Breast epithelium (tissue), 3 donors: Measurements from ENCODE around the gene CSF2RB.

Experiments
- POLR2A ChIP-seq: fragments of 450-650 bp; IDR thresholded peaks from one replicate; pipeline ENCODE4 v1.6.1; 2016; ENCODE audit warnings: antibody characterized with exemption, mild to moderate bottlenecking, moderate library complexity
- POLR2AphosphoS5 ChIP-seq, 3 donors: sonication (generic); formaldehyde crosslinking; IDR thresholded peaks; one replicate each; pipeline ENCODE4 v1.6.1; 2017; ENCODE audit warnings: antibody characterized with exemption in 3 of 3
- TF ChIP-seq, protein P1 (sequence below), 3 donors: fragments of 450-650 bp; IDR thresholded peaks; one replicate each; pipeline ENCODE4 v1.5.1; 2016 to 2017; ENCODE audit warnings: antibody characterized with exemption in 3 of 3, mild to moderate bottlenecking in 3 of 3, moderate library complexity in 3 of 3

DNA sequence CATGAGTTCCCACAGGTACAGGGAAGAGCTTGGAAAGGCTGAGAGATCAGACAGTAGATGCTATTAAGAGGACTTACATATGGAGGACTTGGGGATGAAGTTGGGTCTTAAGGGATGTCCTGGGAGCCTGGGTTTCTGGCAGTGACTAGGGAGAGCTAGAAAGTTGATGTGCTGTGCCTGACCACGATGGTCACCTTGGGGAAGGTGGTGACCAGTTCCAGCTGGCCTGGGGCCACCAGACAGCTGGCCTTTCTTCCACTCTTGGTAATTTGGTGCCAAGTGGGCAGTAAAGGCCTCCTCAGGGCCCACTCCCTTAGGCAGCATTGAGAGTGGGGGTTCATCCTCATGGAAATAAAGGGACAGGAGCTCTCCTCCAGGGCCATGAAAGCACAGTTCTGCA, 13.9 kb upstream of the CSF2RB start:
- TF ChIP-seq, protein P1, sequence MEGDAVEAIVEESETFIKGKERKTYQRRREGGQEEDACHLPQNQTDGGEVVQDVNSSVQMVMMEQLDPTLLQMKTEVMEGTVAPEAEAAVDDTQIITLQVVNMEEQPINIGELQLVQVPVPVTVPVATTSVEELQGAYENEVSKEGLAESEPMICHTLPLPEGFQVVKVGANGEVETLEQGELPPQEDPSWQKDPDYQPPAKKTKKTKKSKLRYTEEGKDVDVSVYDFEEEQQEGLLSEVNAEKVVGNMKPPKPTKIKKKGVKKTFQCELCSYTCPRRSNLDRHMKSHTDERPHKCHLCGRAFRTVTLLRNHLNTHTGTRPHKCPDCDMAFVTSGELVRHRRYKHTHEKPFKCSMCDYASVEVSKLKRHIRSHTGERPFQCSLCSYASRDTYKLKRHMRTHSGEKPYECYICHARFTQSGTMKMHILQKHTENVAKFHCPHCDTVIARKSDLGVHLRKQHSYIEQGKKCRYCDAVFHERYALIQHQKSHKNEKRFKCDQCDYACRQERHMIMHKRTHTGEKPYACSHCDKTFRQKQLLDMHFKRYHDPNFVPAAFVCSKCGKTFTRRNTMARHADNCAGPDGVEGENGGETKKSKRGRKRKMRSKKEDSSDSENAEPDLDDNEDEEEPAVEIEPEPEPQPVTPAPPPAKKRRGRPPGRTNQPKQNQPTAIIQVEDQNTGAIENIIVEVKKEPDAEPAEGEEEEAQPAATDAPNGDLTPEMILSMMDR (IDR thresholded peaks at IDR 0.05), result no peak
- TF ChIP-seq POLR2AphosphoS5 (IDR thresholded peaks at IDR 0.05) (no peak), POLR2A (no peak)
